ENCODE data around the gene COMMD4. TPM values are rescaled to one million over a fixed set of nuclear protein-coding genes. Genes with fewer than 3 reads are reported as not detected.
A peak's percentile ranks its signal among the peaks of the same experiment; 100 is the strongest.
"Not testable (repeated sequence)": the region's sequence is repeated elsewhere in the genome, so short reads cannot be mapped to it uniquely, and the experiment has no call there.

The COMMD4 gene
- total RNA-seq, 1 donor from 2014 or later, result 70.5 TPM

GRCh38 chr15:75369897-75370581 lies 34.2 kb downstream of the COMMD4 start:
- peaks cover 24% of the 10 kb centered on the region for H3K36me3 Mint-ChIP-seq
- peak overlapping the region; percentile 97 for H3K27ac Mint-ChIP-seq
- no peak for DNase-seq (ENCODE audit: low spot score in 2 of 2, unreplicated experiment in 2 of 2)
- H3K27me3 Mint-ChIP-seq (ENCODE audit: low read depth), result no peaks in the 10 kb centered on the region
- H3K9me3 Mint-ChIP-seq, result no peaks in the 10 kb centered on the region
- H3K4me1 Mint-ChIP-seq, result peaks cover 14% of the 10 kb centered on the region
- peak overlapping the region; percentile 11 for H3K4me3 Mint-ChIP-seq
- TF ChIP-seq CTCF (IDR thresholded peaks at IDR 0.05; ENCODE audit: unreplicated experiment), result no peak

GRCh38 chr15:75371486-75371885 lies 35.6 kb downstream of the COMMD4 start:
- Mint-ChIP-seq H3K4me1 (peaks cover 14% of the 10 kb centered on the region), H3K4me3 (no peak overlapping the region), H3K36me3 (peaks cover 36% of the 10 kb centered on the region), H3K27ac (no peak overlapping the region), H3K9me3 (no peaks in the 10 kb centered on the region), H3K27me3 (ENCODE audit: low read depth) (no peaks in the 10 kb centered on the region)
- DNase-seq (ENCODE audit: low spot score in 2 of 2, unreplicated experiment in 2 of 2), result no peak
- TF ChIP-seq CTCF (IDR thresholded peaks at IDR 0.05; ENCODE audit: unreplicated experiment), result no peak

GRCh38 chr15:75371901-75372688 lies 36.2 kb downstream of the COMMD4 start:
- no peak for DNase-seq (ENCODE audit: low spot score in 2 of 2, unreplicated experiment in 2 of 2)
- Mint-ChIP-seq H3K36me3 (peaks cover 37% of the 10 kb centered on the region), H3K27ac (no peak overlapping the region), H3K27me3 (ENCODE audit: low read depth) (no peaks in the 10 kb centered on the region), H3K4me3 (no peak overlapping the region), H3K9me3 (no peaks in the 10 kb centered on the region), H3K4me1 (peaks cover 14% of the 10 kb centered on the region)
- TF ChIP-seq CTCF (IDR thresholded peaks at IDR 0.05; ENCODE audit: unreplicated experiment), result no peak

- Mint-ChIP-seq H3K36me3 (peaks cover 33% of the 10 kb centered on the region), H3K4me3 (no peak overlapping the region), H3K27me3 (ENCODE audit: low read depth) (no peaks in the 10 kb centered on the region), H3K4me1 (no peaks in the 10 kb centered on the region), H3K27ac (no peak overlapping the region), H3K9me3 (no peaks in the 10 kb centered on the region)
- DNase-seq (ENCODE audit: low spot score in 2 of 2, unreplicated experiment in 2 of 2), result no peak
- TF ChIP-seq CTCF (IDR thresholded peaks at IDR 0.05; ENCODE audit: unreplicated experiment), result no peak
Measured at GRCh38 chr15:75380773-75381172, 44.9 kb downstream of the COMMD4 start.

GRCh38 chr15:75383986-75384385 lies 48.1 kb downstream of the COMMD4 start:
- H3K4me1 Mint-ChIP-seq; H3K9me3 Mint-ChIP-seq; H3K27me3 Mint-ChIP-seq (ENCODE audit: low read depth); H3K4me3 Mint-ChIP-seq; DNase-seq (ENCODE audit: low spot score in 2 of 2, unreplicated experiment in 2 of 2); H3K27ac Mint-ChIP-seq: not testable (repeated sequence)
- H3K36me3 Mint-ChIP-seq, result peaks cover 28% of the 10 kb centered on the region

Small RNAs within 50 kb of the gene (microRNA-seq; reads per million reads assigned to microRNA genes)
- gene MIR631, result not detected

Other genes with a start within 250 kb of the COMMD4 start
- gene C15orf39, start 134.2 kb upstream of the COMMD4 start, total RNA-seq, result 62.0 to 66.6 TPM (median 62.2 TPM) in 3 replicates
- 0.20 TPM in 1 of 3 replicates, not detected in the others for gene GOLGA6C, start 77.7 kb upstream of the COMMD4 start, total RNA-seq
- 0.16 to 0.18 TPM in 2 of 3 replicates, not detected in the other for gene GOLGA6D, start 53.2 kb upstream of the COMMD4 start, total RNA-seq
- 58.7 to 67.9 TPM (median 64.5 TPM) in 3 replicates for gene NEIL1, start 11.0 kb downstream of the COMMD4 start, total RNA-seq
- 243 to 264 TPM (median 251 TPM) in 3 replicates for gene MAN2C1, start 32.5 kb downstream of the COMMD4 start, total RNA-seq
- 86.6 to 91.5 TPM (median 87.4 TPM) in 3 replicates for gene SIN3A, start 115.6 kb downstream of the COMMD4 start, total RNA-seq
- gene PTPN9, start 243.3 kb downstream of the COMMD4 start, total RNA-seq, result 32.1 to 36.2 TPM (median 32.1 TPM) in 3 replicates

All from mesothelial cell of epicardium (in vitro differentiated cells).